ENCODE data around the gene PCP2.

DNA sequence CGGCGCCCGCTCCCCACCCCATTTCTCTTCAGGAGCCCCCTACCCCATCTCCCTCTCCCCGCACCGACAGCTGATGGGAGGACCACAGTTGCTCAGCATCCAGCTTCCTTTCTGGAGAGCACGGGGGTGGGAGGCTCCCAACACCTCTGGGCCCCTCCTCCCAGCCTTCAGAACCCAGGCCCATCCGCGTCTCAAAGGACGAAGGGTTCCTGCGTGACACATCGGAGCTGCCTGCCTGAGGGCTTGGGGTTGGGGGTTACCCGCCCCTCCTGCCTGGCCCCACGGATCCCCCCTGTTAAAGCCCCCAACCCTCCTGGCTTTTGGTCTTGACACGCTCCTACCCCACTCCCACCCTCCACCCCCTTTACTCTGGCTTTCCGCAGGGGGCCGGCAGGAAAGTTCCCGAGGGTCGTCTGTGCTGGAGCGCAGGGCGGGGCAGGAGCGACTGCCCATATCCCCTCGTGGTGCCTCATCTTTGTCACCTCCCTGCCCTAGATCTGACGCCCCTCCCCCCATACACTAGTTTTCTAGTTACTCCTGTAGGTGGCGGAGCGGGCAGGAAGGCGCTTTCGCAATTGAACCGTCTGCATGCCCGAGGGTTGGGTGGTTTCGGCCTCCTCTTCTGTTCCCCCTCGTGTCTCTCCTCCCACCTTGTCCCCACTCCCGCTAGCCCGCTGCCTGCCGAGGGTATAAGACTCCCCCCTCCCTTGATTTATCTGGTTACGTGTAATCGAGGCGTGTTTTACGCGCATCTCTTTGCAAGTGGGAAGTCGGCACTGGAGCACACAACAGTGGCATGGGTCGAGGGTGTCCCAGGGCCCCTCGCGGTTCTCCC lies 48.0 kb upstream of the PCP2 start:
- TF ChIP-seq, protein P1, sequence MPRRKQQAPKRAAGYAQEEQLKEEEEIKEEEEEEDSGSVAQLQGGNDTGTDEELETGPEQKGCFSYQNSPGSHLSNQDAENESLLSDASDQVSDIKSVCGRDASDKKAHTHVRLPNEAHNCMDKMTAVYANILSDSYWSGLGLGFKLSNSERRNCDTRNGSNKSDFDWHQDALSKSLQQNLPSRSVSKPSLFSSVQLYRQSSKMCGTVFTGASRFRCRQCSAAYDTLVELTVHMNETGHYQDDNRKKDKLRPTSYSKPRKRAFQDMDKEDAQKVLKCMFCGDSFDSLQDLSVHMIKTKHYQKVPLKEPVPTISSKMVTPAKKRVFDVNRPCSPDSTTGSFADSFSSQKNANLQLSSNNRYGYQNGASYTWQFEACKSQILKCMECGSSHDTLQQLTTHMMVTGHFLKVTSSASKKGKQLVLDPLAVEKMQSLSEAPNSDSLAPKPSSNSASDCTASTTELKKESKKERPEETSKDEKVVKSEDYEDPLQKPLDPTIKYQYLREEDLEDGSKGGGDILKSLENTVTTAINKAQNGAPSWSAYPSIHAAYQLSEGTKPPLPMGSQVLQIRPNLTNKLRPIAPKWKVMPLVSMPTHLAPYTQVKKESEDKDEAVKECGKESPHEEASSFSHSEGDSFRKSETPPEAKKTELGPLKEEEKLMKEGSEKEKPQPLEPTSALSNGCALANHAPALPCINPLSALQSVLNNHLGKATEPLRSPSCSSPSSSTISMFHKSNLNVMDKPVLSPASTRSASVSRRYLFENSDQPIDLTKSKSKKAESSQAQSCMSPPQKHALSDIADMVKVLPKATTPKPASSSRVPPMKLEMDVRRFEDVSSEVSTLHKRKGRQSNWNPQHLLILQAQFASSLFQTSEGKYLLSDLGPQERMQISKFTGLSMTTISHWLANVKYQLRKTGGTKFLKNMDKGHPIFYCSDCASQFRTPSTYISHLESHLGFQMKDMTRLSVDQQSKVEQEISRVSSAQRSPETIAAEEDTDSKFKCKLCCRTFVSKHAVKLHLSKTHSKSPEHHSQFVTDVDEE (CRISPR knock-in tag; IDR thresholded peaks at IDR 0.05), result no peak
- TF ChIP-seq ZFP30 (CRISPR knock-in tag; IDR thresholded peaks at IDR 0.05) (no peak), CREB5 (CRISPR knock-in tag; IDR thresholded peaks at IDR 0.05; ENCODE audit: low read depth) (no peak), RARB (CRISPR knock-in tag; IDR thresholded peaks at IDR 0.05) (no peak), ISL1 (CRISPR knock-in tag; IDR thresholded peaks at IDR 0.05) (no peak), POU6F1 (CRISPR knock-in tag; IDR thresholded peaks at IDR 0.05; ENCODE audit: borderline replicate concordance, low read depth) (no peak), ZNF70 (CRISPR knock-in tag; IDR thresholded peaks at IDR 0.05) (no peak), CSDC2 (CRISPR knock-in tag; IDR thresholded peaks at IDR 0.05) (no peak), PPARA (CRISPR knock-in tag; IDR thresholded peaks at IDR 0.05; ENCODE audit: borderline replicate concordance) (no peak), ZC3H10 (CRISPR knock-in tag; IDR thresholded peaks at IDR 0.05) (no peak), GLIS3 (CRISPR knock-in tag; IDR thresholded peaks at IDR 0.05) (no peak), PATZ1 (CRISPR knock-in tag; IDR thresholded peaks at IDR 0.05; ENCODE audit: borderline replicate concordance) (no peak)
